GM12872 (cell line): Measurements from ENCODE around the gene PRSS33.

Source experiments
- CTCF ChIP-seq: IDR thresholded peaks from 3 replicates; pipeline ENCODE4 v1.5.1; 2011; ENCODE audit warnings: low read depth, mild to moderate bottlenecking, low read length, moderate library complexity; ENCODE audit not compliant: insufficient read depth

PRSS33 gene

GRCh38 chr16:2787406-2787805, at the start of gene PRSS33:
Gene PRSS33 (minus strand): TSS chr16:2787560. CDS start chr16:2786547, 1,013 bp downstream.
- TF ChIP-seq CTCF = no peak

GRCh38 chr16:2836646-2837508, 49.5 kb upstream of the PRSS33 start:
- no peak for TF ChIP-seq CTCF

GRCh38 chr16:2835638-2836493, 48.5 kb upstream of the PRSS33 start:
- no peak for TF ChIP-seq CTCF

- TF ChIP-seq CTCF = no peak
Observed at GRCh38 chr16:2834968-2835367, 47.6 kb upstream of the PRSS33 start.

GRCh38 chr16:2833776-2834175, 46.4 kb upstream of the PRSS33 start:
- no peak for TF ChIP-seq CTCF

- TF ChIP-seq CTCF = no peak
Observed at GRCh38 chr16:2831203-2831602, 43.8 kb upstream of the PRSS33 start.

- no peak for TF ChIP-seq CTCF
Observed at GRCh38 chr16:2830355-2830695, 43.0 kb upstream of the PRSS33 start.
